ENCODE measurements around the gene MDM1.

DNA sequence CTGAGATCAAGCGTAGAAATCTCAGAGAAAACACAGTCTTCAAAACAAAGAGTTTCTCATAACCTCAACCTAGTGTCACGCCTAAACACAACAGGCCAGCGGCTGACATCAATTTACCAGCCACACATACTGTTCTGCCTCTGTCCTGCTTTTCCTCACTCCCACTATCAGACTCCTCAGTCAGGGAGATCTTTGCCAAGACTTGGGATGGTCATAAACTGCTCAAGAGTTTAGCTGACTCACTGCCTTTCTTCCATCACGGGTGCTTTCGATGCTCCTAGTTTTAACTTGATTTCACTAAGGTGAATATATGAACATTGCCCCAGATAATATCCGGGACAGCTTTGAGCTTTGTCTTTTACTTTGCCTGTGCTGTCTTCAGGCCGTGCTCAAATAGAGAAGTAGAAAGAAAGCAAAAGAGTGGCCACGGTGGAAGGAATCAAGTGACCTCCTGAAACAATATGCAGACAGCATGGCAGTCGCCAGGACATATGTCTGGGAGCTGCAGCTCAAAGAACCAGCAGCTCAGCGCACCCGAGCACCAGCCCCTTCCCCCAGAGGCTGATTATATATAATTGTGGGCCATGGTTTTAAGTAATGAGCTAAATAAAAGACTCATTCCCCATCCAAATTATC, 12.1 kb downstream of the MDM1 start:
- TF ChIP-seq, protein P1, sequence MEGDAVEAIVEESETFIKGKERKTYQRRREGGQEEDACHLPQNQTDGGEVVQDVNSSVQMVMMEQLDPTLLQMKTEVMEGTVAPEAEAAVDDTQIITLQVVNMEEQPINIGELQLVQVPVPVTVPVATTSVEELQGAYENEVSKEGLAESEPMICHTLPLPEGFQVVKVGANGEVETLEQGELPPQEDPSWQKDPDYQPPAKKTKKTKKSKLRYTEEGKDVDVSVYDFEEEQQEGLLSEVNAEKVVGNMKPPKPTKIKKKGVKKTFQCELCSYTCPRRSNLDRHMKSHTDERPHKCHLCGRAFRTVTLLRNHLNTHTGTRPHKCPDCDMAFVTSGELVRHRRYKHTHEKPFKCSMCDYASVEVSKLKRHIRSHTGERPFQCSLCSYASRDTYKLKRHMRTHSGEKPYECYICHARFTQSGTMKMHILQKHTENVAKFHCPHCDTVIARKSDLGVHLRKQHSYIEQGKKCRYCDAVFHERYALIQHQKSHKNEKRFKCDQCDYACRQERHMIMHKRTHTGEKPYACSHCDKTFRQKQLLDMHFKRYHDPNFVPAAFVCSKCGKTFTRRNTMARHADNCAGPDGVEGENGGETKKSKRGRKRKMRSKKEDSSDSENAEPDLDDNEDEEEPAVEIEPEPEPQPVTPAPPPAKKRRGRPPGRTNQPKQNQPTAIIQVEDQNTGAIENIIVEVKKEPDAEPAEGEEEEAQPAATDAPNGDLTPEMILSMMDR (conservative IDR thresholded peaks at IDR 0.05; ENCODE audit: low read depth in 2 of 2), result no peak
- TF ChIP-seq EZH2phosphoT487 (IDR thresholded peaks at IDR 0.05; ENCODE audit: unreplicated experiment), result no peak
- TF ChIP-seq STAT1 (IDR thresholded peaks at IDR 0.05; ENCODE audit: unreplicated experiment), result no peak
- TF ChIP-seq ETS1 (IDR thresholded peaks at IDR 0.05), result no peak
- TF ChIP-seq, protein P2, sequence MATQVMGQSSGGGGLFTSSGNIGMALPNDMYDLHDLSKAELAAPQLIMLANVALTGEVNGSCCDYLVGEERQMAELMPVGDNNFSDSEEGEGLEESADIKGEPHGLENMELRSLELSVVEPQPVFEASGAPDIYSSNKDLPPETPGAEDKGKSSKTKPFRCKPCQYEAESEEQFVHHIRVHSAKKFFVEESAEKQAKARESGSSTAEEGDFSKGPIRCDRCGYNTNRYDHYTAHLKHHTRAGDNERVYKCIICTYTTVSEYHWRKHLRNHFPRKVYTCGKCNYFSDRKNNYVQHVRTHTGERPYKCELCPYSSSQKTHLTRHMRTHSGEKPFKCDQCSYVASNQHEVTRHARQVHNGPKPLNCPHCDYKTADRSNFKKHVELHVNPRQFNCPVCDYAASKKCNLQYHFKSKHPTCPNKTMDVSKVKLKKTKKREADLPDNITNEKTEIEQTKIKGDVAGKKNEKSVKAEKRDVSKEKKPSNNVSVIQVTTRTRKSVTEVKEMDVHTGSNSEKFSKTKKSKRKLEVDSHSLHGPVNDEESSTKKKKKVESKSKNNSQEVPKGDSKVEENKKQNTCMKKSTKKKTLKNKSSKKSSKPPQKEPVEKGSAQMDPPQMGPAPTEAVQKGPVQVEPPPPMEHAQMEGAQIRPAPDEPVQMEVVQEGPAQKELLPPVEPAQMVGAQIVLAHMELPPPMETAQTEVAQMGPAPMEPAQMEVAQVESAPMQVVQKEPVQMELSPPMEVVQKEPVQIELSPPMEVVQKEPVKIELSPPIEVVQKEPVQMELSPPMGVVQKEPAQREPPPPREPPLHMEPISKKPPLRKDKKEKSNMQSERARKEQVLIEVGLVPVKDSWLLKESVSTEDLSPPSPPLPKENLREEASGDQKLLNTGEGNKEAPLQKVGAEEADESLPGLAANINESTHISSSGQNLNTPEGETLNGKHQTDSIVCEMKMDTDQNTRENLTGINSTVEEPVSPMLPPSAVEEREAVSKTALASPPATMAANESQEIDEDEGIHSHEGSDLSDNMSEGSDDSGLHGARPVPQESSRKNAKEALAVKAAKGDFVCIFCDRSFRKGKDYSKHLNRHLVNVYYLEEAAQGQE (IDR thresholded peaks at IDR 0.05; ENCODE audit: unreplicated experiment), result no peak
- no peak for TF ChIP-seq EZH2 (IDR thresholded peaks at IDR 0.05; ENCODE audit: low read depth, unreplicated experiment)
- no peak for TF ChIP-seq ZNF114 (CRISPR knock-in tag; IDR thresholded peaks at IDR 0.05)
- TF ChIP-seq POLR2AphosphoS5 (IDR thresholded peaks at IDR 0.05; ENCODE audit: low read depth), result no peak
- no peak for TF ChIP-seq ZNF331 (CRISPR knock-in tag; IDR thresholded peaks at IDR 0.05; ENCODE audit: low read depth)
- no peak for TF ChIP-seq JUNB (IDR thresholded peaks at IDR 0.05; ENCODE audit: unreplicated experiment)

Data from GM23338 (cell line).